Panc1 (cell line): ENCODE data around the gene NFE2L1. TPM values are rescaled to one million over a fixed set of nuclear protein-coding genes. Genes with fewer than 3 reads are reported as not detected.
"Not testable (repeated sequence)": the region's sequence is repeated elsewhere in the genome, so short reads cannot be mapped to it uniquely, and the experiment has no call there.

ENCODE experiments used
- ATAC-seq: fragments of 200-7000 bp; cut with Tn5 transposase; 2 replicates; pipeline ENCODE4 v1.9.1; 2020; ENCODE audit warnings: mild to moderate bottlenecking, moderate library complexity
- BruUV-seq: library from RNA; stranded (reverse); fragments of 400-500 nt; replicated peaks from 2 replicates; lab custom pipeline; 2021; lab: Mats Ljungman, UMichigan
- CTCF ChIA-PET: fragments of 300-600 bp; sonication (Branson Sonifier 250); formaldehyde crosslinking; loops from one replicate; lab custom pipeline; 2022; ENCODE audit warnings: antibody characterized with exemption; lab: Charles Lee
- POLR2A ChIA-PET: fragments of 300-600 bp; sonication (Branson Sonifier 250); formaldehyde crosslinking; loops from one replicate; lab custom pipeline; 2022; ENCODE audit warnings: antibody characterized with exemption; lab: Charles Lee
- DNase-seq: peaks from one replicate; pipeline ENCODE4 v3.0.0-alpha.2; 2010; ENCODE audit warnings: low read depth, low spot score
- H3K27ac ChIP-seq: 2 replicates; pipeline ENCODE4 v1.5.1; 2011; ENCODE audit warnings: mild to moderate bottlenecking, low read length, inconsistent platforms
- H3K27me3 ChIP-seq: fragments of 200-500 bp; sonication (Bioruptor generic); 2 replicates; pipeline ENCODE4 v1.6.0; 2014; ENCODE audit warnings: low read length, inconsistent platforms; ENCODE audit not compliant: control insufficient read depth, insufficient read depth
- H3K36me3 ChIP-seq: fragments of 200-500 bp; sonication (Bioruptor generic); 2 replicates; pipeline ENCODE4 v1.5.1; 2014; ENCODE audit warnings: inconsistent platforms, mild to moderate bottlenecking, low read length, moderate library complexity; ENCODE audit not compliant: control insufficient read depth, insufficient read depth
- H3K4me1 ChIP-seq: 2 replicates; pipeline ENCODE4 v1.5.1; 2011; ENCODE audit warnings: inconsistent platforms, mild to moderate bottlenecking, low read length, moderate library complexity; ENCODE audit not compliant: control insufficient read depth, insufficient read depth
- H3K4me3 ChIP-seq, 2 experiments: 2 replicates each; pipeline ENCODE4 v1.5.1; 2011 to 2012; ENCODE audit warnings: low read depth in 2 of 2, low read length in 2 of 2, mild to moderate bottlenecking in 2 of 2, inconsistent platforms in 1 of 2, moderate library complexity in 1 of 2
- H3K9me3 ChIP-seq: fragments of 200-500 bp; sonication (Bioruptor generic); 2 replicates; pipeline ENCODE4 v1.5.1; 2014; ENCODE audit warnings: low read depth, mild to moderate bottlenecking, inconsistent platforms, low read length, moderate library complexity; ENCODE audit not compliant: control insufficient read depth, insufficient read depth
- CTCF ChIP-seq: fragments of 450-650 bp; IDR thresholded peaks from 2 replicates; pipeline ENCODE4 v1.5.1; 2017; ENCODE audit warnings: mild to moderate bottlenecking
- POLR2AphosphoS5 ChIP-seq: IDR thresholded peaks from 2 replicates; pipeline ENCODE4 v1.6.1; 2012; ENCODE audit warnings: mild to moderate bottlenecking, low read depth, low read length, moderate library complexity
- SIN3A ChIP-seq: IDR thresholded peaks from 2 replicates; pipeline ENCODE4 v1.6.1; 2012; ENCODE audit warnings: low read depth, mild to moderate bottlenecking, low read length, moderate library complexity, borderline replicate concordance; ENCODE audit not compliant: insufficient read depth
- TCF7L2 ChIP-seq: IDR thresholded peaks from 2 replicates; pipeline ENCODE4 v1.6.1; 2011; ENCODE audit warnings: mild to moderate bottlenecking, low read depth, low read length, inconsistent platforms
- in situ Hi-C: cut with HindIII; loops from 2 replicates; pipeline ENCODE4 v1.10.0; 2016; ENCODE audit warnings: low sequenced_read_pairs, low pct_unique_long_range_greater_than_20kb
- intact Hi-C: fragments of 100-400 bp; cut with micrococcal nuclease; formaldehyde crosslinking; loops from one replicate; pipeline ENCODE4 v1.10.0; 2022; ENCODE audit not compliant: unreplicated experiment
- total RNA-seq: library from RNA; stranded (reverse); gene quantifications from one replicate; pipeline ENCODE4 v1.2.1, GENCODE V29; 2021; ENCODE audit not compliant: unreplicated experiment
- TF ChIP-seq, protein P1 (sequence below), 2 experiments: IDR thresholded peaks; 2 replicates each; pipeline ENCODE4 v1.6.1; 2011 to 2012; ENCODE audit warnings: low read depth in 2 of 2, control low read depth in 1 of 2, low read length in 1 of 2, mild to moderate bottlenecking in 1 of 2, moderate library complexity in 1 of 2; ENCODE audit not compliant: insufficient read depth in 1 of 2

NFE2L1 gene
- total RNA-seq, 1 experiment from 2014 or later = 210 TPM

GRCh38 chr17:48001197-48001596 is 47.0 kb upstream of the NFE2L1 start:
- ChIA-PET CTCF (interaction anchor here (0.6 kb wide), 1 partner anchor 22 kb away, joined by 9 read pairs; no protein-coding TSS in a partner anchor), POLR2A (interaction anchor here (0.5 kb wide), 1 partner anchor 110 kb away, joined by 5 read pairs; no protein-coding TSS in a partner anchor)
- Histone ChIP-seq H3K27ac (peak overlapping the region; percentile 2; the same call in 1 of the 2 replicates), H3K4me3 (no peak overlapping the region), H3K27me3 (no peaks in the 10 kb centered on the region), H3K4me1 (peaks cover 34% of the 10 kb centered on the region), H3K36me3 (no peaks in the 10 kb centered on the region), H3K9me3 (no peaks in the 10 kb centered on the region)
- in situ Hi-C loops = no loop called here
- no TSS peak for BruUV-seq
- no peak for TF ChIP-seq TCF7L2
- TF ChIP-seq SIN3A = no peak
- no peak for TF ChIP-seq POLR2AphosphoS5
- TF ChIP-seq CTCF = no peak
- TF ChIP-seq, protein P1, sequence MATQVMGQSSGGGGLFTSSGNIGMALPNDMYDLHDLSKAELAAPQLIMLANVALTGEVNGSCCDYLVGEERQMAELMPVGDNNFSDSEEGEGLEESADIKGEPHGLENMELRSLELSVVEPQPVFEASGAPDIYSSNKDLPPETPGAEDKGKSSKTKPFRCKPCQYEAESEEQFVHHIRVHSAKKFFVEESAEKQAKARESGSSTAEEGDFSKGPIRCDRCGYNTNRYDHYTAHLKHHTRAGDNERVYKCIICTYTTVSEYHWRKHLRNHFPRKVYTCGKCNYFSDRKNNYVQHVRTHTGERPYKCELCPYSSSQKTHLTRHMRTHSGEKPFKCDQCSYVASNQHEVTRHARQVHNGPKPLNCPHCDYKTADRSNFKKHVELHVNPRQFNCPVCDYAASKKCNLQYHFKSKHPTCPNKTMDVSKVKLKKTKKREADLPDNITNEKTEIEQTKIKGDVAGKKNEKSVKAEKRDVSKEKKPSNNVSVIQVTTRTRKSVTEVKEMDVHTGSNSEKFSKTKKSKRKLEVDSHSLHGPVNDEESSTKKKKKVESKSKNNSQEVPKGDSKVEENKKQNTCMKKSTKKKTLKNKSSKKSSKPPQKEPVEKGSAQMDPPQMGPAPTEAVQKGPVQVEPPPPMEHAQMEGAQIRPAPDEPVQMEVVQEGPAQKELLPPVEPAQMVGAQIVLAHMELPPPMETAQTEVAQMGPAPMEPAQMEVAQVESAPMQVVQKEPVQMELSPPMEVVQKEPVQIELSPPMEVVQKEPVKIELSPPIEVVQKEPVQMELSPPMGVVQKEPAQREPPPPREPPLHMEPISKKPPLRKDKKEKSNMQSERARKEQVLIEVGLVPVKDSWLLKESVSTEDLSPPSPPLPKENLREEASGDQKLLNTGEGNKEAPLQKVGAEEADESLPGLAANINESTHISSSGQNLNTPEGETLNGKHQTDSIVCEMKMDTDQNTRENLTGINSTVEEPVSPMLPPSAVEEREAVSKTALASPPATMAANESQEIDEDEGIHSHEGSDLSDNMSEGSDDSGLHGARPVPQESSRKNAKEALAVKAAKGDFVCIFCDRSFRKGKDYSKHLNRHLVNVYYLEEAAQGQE (IDR thresholded peaks at IDR 0.05; ENCODE audit: insufficient read depth in 1 of 2, low read depth in 2 of 2, low read length in 1 of 2) = no peak
- intact Hi-C loops = no loop called here
- ATAC-seq (no peak), DNase-seq (no peak)

GRCh38 chr17:48001657-48002056 is 46.5 kb upstream of the NFE2L1 start:
- intact Hi-C loops, DNase-seq, H3K27me3 ChIP-seq, H3K36me3 ChIP-seq, in situ Hi-C loops, ATAC-seq, H3K9me3 ChIP-seq, BruUV-seq, H3K4me3 ChIP-seq: not testable (repeated sequence)
- Histone ChIP-seq H3K27ac (peak overlapping the region; percentile 89), H3K4me1 (peaks cover 34% of the 10 kb centered on the region)
- ChIA-PET CTCF (interaction anchor here (0.6 kb wide), 1 partner anchor 23 kb away, joined by 9 read pairs; no protein-coding TSS in a partner anchor), POLR2A (interaction anchor here (0.5 kb wide), 1 partner anchor 110 kb away, joined by 5 read pairs; no protein-coding TSS in a partner anchor)

DNA sequence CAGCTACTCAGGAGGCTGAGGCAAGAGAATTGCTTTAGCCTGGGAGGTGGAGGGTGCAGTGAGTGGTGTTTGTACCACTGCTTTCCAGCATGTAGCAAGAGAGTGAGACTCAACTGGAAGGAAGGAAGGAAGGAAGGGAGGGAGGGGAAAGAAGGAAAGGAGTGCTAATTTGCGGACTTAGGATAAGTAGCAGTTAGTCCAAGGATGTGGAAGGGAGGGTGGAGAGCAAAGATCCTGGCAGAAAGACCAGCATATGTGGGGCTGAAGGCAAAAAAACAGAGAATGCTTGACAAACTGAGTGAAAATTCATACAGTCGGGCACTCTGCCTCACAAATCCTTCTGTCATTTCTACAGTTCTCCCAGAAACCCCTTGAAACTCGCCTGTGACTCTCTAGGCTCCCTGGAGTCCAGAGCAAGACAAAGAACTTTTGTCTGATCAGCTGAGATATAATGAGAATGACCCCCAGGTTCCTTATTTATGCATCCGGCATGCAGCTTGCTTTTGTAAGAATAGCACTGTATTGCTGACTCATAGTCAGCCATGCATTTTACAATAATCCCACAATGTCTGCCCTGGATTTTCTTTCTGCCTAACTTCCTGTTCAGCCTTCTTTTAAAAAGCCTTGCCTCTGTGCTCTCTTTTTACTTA is 45.8 kb upstream of the NFE2L1 start:
- intact Hi-C loops = no loop called here
- POLR2A ChIA-PET = no interaction called here
- CTCF ChIA-PET = interaction anchor here (0.5 kb wide), 1 partner anchor 31 kb away, joined by 3 read pairs; the partner anchor contains the start of gene CDK5RAP3
- Histone ChIP-seq H3K27ac (peak overlapping the region; percentile 89), H3K4me1 (peaks cover 34% of the 10 kb centered on the region), H3K9me3 (no peaks in the 10 kb centered on the region), H3K27me3 (no peaks in the 10 kb centered on the region), H3K4me3 (no peak overlapping the region), H3K36me3 (no peaks in the 10 kb centered on the region)
- ATAC-seq = peak; percentile 82
- in situ Hi-C loops = no loop called here
- no TSS peak for BruUV-seq
- TF ChIP-seq, protein P1 (IDR thresholded peaks at IDR 0.05; ENCODE audit: insufficient read depth in 1 of 2, low read depth in 2 of 2, low read length in 1 of 2) = no peak
- TF ChIP-seq CTCF = no peak
- TF ChIP-seq POLR2AphosphoS5 = no peak
- TF ChIP-seq SIN3A = no peak
- no peak for TF ChIP-seq TCF7L2
- DNase-seq = no peak
